Measurements from ENCODE around the gene GALNT10.

DNA sequence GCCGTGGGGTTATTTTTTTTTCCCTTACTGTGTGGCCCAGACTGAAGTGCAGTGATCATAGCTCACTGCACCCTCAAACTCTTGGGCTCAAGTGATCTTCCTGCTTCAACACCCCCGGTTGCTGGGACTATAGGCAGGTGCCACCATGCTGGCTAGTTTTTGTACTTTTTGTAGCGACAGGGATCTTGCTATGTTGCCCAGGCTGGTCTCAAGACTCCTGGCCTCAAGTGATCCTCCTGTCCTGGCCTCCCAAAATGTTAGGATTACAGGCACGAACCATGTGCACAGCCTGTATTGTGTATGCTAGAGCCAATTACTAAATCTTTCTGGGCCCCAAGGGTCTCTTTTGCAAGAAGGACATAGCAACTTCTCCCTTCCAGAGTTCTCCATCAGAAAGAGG lies 23.1 kb downstream of the GALNT10 start:
- TF ChIP-seq, protein P1, sequence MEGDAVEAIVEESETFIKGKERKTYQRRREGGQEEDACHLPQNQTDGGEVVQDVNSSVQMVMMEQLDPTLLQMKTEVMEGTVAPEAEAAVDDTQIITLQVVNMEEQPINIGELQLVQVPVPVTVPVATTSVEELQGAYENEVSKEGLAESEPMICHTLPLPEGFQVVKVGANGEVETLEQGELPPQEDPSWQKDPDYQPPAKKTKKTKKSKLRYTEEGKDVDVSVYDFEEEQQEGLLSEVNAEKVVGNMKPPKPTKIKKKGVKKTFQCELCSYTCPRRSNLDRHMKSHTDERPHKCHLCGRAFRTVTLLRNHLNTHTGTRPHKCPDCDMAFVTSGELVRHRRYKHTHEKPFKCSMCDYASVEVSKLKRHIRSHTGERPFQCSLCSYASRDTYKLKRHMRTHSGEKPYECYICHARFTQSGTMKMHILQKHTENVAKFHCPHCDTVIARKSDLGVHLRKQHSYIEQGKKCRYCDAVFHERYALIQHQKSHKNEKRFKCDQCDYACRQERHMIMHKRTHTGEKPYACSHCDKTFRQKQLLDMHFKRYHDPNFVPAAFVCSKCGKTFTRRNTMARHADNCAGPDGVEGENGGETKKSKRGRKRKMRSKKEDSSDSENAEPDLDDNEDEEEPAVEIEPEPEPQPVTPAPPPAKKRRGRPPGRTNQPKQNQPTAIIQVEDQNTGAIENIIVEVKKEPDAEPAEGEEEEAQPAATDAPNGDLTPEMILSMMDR (IDR thresholded peaks at IDR 0.05 in 2 of 3, conservative IDR thresholded peaks at IDR 0.05 in 1 of 3; ENCODE audit: borderline replicate concordance in 1 of 3, insufficient read depth in 1 of 3, low read depth in 2 of 3, low read length in 2 of 3) = no peak
- TF ChIP-seq, protein P2, sequence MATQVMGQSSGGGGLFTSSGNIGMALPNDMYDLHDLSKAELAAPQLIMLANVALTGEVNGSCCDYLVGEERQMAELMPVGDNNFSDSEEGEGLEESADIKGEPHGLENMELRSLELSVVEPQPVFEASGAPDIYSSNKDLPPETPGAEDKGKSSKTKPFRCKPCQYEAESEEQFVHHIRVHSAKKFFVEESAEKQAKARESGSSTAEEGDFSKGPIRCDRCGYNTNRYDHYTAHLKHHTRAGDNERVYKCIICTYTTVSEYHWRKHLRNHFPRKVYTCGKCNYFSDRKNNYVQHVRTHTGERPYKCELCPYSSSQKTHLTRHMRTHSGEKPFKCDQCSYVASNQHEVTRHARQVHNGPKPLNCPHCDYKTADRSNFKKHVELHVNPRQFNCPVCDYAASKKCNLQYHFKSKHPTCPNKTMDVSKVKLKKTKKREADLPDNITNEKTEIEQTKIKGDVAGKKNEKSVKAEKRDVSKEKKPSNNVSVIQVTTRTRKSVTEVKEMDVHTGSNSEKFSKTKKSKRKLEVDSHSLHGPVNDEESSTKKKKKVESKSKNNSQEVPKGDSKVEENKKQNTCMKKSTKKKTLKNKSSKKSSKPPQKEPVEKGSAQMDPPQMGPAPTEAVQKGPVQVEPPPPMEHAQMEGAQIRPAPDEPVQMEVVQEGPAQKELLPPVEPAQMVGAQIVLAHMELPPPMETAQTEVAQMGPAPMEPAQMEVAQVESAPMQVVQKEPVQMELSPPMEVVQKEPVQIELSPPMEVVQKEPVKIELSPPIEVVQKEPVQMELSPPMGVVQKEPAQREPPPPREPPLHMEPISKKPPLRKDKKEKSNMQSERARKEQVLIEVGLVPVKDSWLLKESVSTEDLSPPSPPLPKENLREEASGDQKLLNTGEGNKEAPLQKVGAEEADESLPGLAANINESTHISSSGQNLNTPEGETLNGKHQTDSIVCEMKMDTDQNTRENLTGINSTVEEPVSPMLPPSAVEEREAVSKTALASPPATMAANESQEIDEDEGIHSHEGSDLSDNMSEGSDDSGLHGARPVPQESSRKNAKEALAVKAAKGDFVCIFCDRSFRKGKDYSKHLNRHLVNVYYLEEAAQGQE (IDR thresholded peaks at IDR 0.05; ENCODE audit: low read depth) = no peak
- TF ChIP-seq EZH2phosphoT487 (IDR thresholded peaks at IDR 0.05; ENCODE audit: borderline replicate concordance) (no peak), RAD21 (IDR thresholded peaks at IDR 0.05; ENCODE audit: low read depth) (no peak), CBX3 (IDR thresholded peaks at IDR 0.05; ENCODE audit: low read depth) (no peak), POLR2A (IDR thresholded peaks at IDR 0.05; ENCODE audit: borderline replicate concordance, extremely low read depth, insufficient read depth, insufficient read length) (no peak), EGR1 (IDR thresholded peaks at IDR 0.05; ENCODE audit: low read depth) (no peak), SRF (IDR thresholded peaks at IDR 0.05; ENCODE audit: low read depth) (no peak), CEBPB (IDR thresholded peaks at IDR 0.05; ENCODE audit: low read depth) (no peak), POLR2AphosphoS5 (IDR thresholded peaks at IDR 0.05; ENCODE audit: low read depth, low read length) (no peak), EZH2 (IDR thresholded peaks at IDR 0.05) (no peak), TCF7L2 (IDR thresholded peaks at IDR 0.05; ENCODE audit: borderline replicate concordance, extremely low read depth, insufficient read depth, insufficient read length) (no peak), SP1 (IDR thresholded peaks at IDR 0.05; ENCODE audit: low read depth) (no peak)

Measured in HCT116 (cell line).